ENCODE measurements around the gene RIPK4.

RIPK4 gene

GRCh38 chr21:41775149-41775472, 8.3 kb upstream of the RIPK4 start:
- H3K4me1 ChIP-seq, result no peaks in the 10 kb centered on the region
- H3K36me3 ChIP-seq, result no peaks in the 10 kb centered on the region
- H3K9me3 ChIP-seq, result no peaks in the 10 kb centered on the region
- peaks cover 22% of the 10 kb centered on the region for H3K27me3 ChIP-seq
- no peak overlapping the region for H3K4me3 ChIP-seq (ENCODE audit: low read depth, low read length)
- no peak for DNase-seq
- no peak for TF ChIP-seq CTCF (IDR thresholded peaks at IDR 0.05; ENCODE audit: low read depth, low read length)

DNA sequence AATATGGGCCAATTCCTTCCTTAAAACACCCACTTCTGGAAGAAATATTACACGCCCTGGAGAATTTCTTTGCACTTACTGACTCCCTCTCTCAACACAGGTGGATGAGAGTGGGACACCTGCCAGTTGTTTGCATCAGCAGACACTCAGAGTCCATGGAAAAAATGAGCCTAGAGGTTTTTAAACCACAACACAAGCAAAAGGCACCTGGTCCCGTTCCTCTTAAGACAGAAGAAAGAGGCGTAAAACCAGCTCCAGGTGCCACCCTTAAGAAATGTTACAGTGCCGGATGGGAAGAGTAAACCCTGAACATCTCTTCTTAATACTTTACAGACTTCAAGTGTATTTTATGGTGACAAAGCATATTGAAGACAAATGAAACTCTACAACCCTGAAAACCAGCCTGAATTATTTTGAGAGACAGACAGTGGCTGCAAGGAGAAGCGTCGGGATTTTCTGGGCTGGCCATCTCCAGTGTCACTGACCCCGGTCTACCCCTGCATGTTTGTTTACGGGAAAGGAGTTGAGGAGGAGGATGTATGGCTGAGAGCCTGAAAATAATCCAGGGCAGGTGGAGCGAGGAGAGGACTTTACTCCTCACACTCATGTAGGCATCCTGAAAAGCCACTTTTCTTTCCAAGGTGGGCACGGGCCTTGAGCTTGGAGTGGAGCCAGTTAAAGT, 7.8 kb upstream of the RIPK4 start:
- no peaks in the 10 kb centered on the region for H3K36me3 ChIP-seq
- H3K27me3 ChIP-seq, result peaks cover 27% of the 10 kb centered on the region
- no peak for DNase-seq
- H3K4me3 ChIP-seq (ENCODE audit: low read depth, low read length), result no peak overlapping the region
- no peaks in the 10 kb centered on the region for H3K4me1 ChIP-seq
- TF ChIP-seq CTCF (IDR thresholded peaks at IDR 0.05; ENCODE audit: low read depth, low read length), result no peak
- no peaks in the 10 kb centered on the region for H3K9me3 ChIP-seq

GRCh38 chr21:41772351-41773080, 5.7 kb upstream of the RIPK4 start:
- Histone ChIP-seq H3K27me3 (peaks cover 45% of the 10 kb centered on the region), H3K4me1 (no peaks in the 10 kb centered on the region), H3K4me3 (ENCODE audit: low read depth, low read length) (no peak overlapping the region), H3K36me3 (no peaks in the 10 kb centered on the region), H3K9me3 (no peaks in the 10 kb centered on the region)
- no peak for DNase-seq
- no peak for TF ChIP-seq CTCF (IDR thresholded peaks at IDR 0.05; ENCODE audit: low read depth, low read length)

DNA sequence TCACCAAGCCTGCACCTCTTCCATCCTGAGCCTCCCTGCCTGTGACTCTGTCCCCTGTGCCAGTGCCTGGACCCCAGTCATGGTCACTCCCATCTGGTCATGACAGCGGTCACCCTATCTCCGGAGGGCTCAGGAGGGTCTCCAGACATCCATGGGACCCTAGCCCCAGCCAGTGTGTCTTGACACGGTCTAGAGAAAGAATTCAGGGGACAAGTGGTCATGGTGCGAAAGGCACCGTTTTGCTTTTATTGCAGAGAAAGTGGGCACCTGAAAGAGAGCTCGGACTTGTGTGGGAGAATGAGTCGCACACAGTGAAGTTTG, 4.7 kb upstream of the RIPK4 start:
- Histone ChIP-seq H3K9me3 (no peaks in the 10 kb centered on the region), H3K27me3 (peaks cover 48% of the 10 kb centered on the region), H3K4me1 (no peaks in the 10 kb centered on the region), H3K4me3 (ENCODE audit: low read depth, low read length) (no peak overlapping the region), H3K36me3 (no peaks in the 10 kb centered on the region)
- DNase-seq, result no peak
- TF ChIP-seq CTCF (IDR thresholded peaks at IDR 0.05; ENCODE audit: low read depth, low read length), result no peak

DNA sequence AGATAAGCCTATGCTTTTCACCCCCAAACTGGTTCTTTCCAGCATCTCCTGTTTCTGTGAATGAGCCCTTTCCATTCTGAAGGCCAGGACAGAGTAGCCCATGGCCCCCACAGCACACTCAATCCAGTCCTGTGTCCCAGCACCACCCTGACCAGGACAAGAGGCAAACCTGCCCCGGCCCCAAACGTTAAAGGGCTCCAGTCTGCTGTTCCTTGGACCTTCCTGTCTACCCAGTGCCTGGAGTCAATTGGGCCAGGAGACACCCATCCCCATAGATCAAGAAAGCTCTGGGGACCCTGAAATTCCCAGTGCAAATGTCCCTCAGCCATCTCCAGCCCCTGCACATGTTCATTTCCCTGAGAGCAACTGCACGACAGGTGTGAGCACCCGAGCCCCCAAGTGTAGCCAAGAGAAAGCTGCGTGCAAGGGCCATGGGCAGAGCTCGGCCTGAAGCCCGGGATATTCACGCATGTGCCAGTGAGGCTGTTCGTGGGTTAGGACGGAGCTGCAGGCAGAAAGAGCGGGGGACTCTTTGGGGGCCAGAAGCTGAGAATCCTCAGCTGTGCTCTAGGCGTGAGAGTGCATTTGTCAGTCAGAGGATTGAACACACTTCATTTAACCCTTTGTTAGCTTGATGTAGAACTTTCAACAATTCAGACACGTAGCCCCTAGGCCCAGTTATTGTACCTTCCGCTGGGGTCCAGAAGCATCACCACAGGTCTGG, 4.2 kb upstream of the RIPK4 start:
- Histone ChIP-seq H3K27me3 (peaks cover 48% of the 10 kb centered on the region), H3K4me3 (ENCODE audit: low read depth, low read length) (no peak overlapping the region), H3K9me3 (no peaks in the 10 kb centered on the region), H3K4me1 (no peaks in the 10 kb centered on the region), H3K36me3 (no peaks in the 10 kb centered on the region)
- DNase-seq, result no peak
- TF ChIP-seq CTCF (IDR thresholded peaks at IDR 0.05; ENCODE audit: low read depth, low read length), result no peak

- no peak overlapping the region for H3K4me3 ChIP-seq (ENCODE audit: low read depth, low read length)
- H3K4me1 ChIP-seq, result no peaks in the 10 kb centered on the region
- no peaks in the 10 kb centered on the region for H3K9me3 ChIP-seq
These were observed 3.1 kb upstream of the RIPK4 start for GRCh38 chr21:41769933-41770332.

More at GRCh38 chr21:41769933-41770332, 3.1 kb upstream of the RIPK4 start:
- Histone ChIP-seq H3K36me3 (no peaks in the 10 kb centered on the region), H3K27me3 (peaks cover 46% of the 10 kb centered on the region)
- DNase-seq, result no peak
- no peak for TF ChIP-seq CTCF (IDR thresholded peaks at IDR 0.05; ENCODE audit: low read depth, low read length)
